Measurements from ENCODE around the gene CBLC.

Gene CBLC

DNA sequence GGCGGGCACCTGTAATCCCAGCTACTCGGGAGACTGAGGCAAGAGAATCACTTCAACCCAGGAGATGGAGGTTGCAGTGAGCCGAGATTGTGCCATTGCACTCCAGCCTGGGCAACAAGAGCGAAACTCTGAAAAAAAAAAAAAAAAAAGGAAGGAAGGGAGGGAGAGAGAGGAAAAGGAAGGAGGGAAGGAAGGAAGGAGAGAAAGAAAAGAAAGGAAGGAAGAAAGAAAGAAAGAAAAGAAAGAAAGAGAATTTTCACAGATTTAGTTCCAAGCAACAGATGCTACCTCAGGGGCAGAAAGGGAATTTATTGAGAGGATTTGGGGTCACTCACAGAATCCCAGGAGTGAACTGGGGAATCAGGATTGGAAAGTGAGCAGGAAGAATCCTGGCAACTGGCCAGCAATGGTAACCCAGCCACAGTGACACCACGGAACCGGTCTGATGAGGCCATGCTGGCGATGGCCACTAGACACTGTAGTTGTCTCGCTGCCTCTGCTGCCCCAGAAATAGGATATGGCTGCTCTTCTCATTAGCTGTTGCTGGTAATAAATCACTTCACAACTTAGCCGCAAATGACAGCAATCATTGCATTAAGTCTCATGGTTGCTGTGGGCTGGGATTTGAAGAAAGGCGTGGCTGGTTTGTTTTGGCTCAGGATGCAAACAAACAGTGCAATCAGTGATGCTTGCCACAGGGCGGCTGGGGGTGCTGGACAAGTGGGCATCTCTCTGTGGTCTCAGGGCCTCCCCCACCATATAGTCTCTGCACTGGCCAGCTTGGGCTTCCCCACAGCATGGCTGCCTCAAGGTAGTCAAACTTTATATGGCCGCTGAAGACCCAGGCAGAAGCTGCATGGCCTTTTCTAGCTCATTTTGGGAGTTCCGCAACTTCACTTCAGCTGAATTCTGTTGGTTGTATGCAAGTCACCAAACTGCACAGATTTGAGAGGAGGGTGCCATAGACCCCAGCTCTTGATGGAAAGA lies 26.0 kb downstream of the CBLC start:
- no peak for DNase-seq

DNA sequence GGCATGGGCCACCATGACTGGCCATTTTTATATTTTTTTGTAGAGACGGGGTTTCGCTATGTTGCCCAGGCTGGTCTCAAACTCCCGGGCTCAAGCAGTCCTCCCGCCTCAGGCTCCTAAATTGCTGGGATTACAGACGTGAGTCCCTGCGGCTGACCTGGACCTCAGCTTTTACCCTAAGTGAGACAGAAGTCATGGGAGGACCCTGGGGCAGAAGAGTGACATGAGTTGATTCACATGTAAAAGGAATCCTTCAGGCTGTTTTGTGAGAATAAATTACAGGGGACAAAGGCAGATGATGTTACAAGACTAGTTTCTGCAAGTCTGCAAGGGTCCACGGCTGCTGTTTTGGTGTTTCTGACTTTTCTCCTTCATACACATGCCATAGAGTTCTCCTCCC lies 28.6 kb downstream of the CBLC start:
- no peak for DNase-seq

DNA sequence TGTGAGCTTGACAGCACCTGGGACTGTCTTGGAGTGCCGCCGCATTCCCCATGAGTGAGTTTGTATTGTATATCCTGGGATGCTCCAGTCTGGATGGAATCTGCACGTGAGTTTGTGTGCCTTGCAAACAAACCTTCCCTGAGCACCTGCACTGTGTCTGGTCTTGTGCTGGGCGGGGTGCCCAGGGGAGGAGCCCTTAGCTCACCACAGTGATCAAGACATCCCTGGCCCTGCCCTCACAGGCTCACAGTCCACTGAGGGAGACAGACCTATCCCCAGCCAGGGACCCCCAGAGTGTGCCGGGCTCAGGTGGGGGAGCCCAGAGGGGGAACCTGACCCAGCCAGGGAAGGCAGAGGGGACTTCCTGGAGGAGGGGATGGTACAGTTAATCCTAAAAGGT lies 29.5 kb downstream of the CBLC start:
- DNase-seq = no peak

DNA sequence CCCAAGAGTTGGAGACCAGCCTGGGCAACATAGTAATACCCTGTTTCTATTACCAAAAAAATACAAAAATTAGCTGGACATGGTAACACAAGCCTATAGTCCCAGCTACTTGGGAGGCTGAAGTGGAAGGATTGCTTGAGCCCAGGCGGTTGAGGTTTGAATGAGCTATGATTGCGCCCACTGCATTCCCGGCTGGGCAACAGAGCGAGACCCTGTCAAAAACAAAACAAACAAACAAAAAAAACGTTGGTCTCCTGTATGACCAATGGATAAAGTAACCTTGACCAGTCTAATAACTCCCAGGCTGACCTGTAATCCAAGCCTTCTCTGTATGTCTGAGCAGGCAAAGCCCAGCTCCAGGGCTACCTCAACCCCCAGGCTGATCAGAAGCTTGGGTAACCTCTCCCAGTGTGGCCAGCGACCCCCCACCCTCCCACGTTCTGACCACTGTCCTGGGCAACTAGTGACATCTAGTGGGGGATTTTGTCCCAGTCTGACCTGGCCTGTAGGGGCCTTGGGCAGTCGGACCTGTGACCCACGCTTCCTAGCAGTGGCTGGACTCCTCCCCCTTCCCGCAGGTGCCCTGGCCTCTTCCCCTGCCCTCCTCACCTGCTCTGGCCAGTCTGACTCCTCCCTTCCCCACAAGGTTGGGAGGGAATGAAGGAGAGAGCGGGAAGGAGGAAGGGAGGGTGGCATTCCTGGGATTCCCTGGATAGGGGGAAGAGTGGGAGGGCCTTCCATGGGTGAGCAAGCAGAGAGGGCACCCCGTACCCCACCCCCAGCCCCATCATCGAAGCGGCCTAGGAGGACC lies 30.2 kb downstream of the CBLC start:
- DNase-seq = no peak

DNA sequence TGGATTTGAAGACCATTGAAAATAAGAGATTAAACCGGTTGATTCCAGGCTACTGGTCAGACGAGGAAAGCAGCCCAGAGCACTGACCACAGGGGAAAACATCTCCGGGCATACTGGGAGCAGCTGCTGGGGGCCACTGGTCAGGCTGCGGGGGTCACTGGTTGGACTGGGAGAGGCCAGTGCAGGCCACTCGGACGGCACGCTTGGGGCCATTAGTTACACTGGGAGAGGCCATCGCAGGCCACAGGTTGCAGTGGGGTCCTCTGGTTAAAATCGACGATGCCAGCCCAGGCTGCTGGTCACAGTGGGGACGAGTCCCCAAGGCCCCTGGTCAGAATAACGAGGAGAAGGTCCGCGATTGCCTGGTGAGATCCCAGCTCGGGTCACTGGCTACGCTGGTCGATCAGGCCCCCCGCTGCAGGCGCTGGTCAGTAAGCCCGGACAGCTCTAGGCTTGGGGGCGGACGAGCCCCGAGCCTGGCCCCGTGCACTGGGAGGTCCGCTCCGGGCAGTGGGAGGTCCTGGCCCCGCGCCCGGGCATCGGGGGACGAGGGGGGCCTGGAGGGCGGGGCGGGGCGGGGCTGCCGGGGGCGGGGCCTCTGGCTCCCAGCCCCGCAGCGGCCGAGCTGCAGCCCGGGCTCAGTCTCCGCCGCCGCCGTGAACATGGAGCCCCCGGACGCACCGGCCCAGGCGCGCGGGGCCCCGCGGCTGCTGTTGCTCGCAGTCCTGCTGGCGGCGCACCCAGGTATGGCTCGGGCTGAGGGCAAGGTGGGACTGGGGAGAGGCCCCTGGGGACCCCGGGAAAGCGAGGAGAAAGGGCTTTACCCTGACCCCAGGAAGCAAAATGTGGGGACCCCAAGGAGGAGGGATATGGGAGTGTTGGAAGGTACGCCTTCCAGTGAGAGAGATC lies 31.0 kb downstream of the CBLC start, which contains the start of gene BCAM:
Gene BCAM (plus strand): TSS at position 641 of the 909 bp plus-strand sequence. CDS start 22 bp downstream, at position 663.
- DNase-seq = no peak

DNA sequence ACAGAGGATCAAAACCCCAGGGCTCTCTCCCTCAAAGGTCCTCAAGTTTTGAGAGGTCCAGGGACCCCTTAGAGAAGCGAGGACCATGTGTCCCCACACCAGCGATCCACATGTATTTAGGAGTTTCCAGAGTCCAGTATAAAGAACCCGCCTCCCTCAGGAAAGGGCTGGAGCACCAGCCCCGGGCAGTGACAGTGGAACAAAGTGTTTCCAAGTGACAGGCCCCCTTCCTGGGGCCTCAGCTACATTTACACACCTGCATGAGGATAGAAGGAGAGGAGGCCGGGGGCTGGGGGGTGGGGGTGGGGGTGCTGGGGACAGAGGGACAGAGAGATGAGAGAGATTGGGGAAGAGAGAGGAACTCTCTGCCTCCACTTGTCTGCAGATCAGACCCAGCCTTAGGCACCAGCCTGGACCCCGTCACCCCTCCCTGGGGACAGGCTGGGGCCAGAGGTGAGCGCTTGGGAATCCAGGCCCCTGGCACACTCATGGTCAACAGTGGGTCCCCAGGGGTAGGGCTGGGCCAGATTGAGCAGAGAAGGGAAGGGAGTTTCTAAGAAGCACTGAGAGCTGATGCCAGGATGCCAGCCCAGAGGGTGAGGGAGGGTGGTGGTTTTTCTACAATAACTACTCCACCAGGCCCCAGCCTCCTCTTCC lies 32.0 kb downstream of the CBLC start:
- no peak for DNase-seq

DNA sequence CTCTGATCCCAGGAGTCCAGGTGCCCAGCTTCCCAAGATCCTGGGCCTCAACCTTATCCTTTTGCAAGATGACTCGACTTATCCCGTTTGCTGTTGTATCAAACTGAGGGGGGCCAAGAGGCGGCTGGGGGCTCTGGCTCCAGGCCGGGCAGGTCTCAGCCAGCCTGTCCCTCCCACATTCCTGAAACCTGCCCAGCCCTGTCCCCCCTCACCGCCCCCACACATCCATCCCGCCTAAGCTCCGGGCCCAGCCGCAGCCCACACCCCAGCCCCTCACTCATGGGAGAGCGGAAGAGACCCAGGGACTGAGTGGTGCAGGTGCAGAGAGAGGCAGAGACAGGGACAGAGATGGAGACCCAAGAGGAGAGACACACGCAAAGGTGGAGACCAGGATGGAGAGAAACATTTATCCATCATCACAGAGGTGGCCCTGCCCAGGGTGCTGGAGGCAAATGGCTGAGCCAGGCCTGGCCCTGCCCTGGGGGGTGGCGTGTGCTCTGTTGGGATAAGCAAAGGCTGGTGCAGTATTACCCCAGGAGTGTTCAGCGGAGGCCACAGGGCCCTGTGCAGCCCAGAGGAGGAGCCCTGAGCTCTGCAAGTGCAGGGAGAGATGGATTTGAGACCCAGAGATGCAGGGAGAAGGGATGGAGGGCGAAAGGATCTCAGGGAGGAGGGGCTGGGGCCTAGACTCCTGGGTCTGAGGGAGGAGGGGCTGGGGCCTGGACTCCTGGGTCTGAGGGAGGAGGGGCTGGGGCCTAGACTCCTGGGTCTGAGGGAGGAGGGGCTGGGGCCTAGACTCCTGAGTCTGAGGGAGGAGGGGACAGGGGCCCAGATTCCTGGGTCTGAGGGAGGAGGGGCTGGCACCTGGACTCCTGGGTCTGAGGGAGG lies 32.8 kb downstream of the CBLC start:
- DNase-seq = no peak

DNA sequence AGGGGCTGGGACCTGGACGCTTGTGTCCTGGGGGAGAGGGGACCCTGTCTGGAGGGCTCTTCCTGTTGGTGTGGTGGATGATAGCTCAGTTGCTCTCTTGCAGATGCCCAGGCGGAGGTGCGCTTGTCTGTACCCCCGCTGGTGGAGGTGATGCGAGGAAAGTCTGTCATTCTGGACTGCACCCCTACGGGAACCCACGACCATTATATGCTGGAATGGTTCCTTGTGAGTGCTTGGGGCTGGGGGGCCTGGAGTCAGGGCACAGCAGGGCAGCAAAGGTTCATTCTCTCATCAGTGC lies 33.4 kb downstream of the CBLC start:
- no peak for DNase-seq

DNA sequence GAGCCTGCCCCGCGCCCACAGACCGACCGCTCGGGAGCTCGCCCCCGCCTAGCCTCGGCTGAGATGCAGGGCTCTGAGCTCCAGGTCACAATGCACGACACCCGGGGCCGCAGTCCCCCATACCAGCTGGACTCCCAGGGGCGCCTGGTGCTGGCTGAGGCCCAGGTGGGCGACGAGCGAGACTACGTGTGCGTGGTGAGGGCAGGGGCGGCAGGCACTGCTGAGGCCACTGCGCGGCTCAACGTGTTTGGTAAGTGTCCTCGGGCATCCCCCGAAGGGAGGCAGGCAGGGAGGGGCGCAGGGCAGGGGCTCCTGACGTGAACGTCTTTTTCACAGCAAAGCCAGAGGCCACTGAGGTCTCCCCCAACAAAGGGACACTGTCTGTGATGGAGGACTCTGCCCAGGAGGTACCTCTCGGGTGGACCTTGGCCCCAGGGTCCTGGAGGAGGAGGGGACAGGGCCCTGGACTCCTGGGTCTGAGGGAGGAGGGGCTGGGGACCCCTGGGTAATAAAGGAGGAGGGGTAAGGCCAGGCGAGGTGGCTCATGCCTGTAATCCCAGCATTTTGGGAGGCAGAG lies 34.5 kb downstream of the CBLC start:
- DNase-seq = no peak

DNA sequence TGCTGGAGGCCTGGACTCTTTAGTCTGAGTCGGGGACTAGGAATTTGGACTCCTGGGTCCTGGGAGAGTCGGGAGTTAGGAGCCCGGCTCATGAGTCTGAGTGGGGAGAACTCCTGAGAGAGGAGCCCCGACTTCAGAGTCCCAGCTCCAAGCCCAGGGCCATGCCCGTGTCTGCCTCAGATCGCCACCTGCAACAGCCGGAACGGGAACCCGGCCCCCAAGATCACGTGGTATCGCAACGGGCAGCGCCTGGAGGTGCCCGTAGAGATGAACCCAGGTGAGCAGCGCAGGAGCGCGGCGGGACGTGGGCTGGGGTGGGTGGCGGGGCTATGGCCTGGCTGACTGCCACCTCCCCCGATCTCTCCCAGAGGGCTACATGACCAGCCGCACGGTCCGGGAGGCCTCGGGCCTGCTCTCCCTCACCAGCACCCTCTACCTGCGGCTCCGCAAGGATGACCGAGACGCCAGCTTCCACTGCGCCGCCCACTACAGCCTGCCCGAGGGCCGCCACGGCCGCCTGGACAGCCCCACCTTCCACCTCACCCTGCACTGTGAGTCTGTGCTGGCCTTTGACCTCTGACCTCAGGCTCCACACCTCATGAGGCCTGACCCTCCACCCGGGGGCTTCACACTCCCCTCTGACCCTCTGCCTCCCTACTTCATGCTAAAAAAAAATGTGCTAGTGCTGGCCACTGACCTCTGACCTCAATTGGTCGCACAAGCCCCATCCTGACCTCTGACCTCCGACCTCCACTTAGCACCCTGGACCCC lies 35.6 kb downstream of the CBLC start:
- no peak for DNase-seq

DNA sequence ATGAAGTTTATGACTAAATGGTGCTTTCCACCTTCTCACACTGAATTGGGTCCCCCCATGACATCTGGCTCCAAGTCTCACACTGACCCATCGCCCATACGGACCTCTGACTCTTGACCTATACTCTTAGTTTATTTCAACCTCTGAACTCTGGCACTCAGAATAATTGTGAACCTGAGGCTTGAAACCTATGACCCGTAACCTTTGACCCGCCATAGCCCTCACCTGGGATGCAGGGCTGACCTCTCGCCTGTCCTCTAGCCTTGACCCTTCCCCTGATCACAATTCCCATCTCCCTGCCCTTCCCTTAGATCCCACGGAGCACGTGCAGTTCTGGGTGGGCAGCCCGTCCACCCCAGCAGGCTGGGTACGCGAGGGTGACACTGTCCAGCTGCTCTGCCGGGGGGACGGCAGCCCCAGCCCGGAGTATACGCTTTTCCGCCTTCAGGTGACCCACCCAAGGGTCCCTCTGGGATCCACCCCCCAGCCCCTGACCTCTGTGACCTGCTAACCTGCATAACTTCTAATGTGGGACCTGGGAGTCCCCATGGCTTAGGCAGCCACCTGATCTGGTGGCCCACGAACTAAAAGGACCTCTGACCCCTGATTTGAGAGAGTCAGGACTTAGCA lies 36.3 kb downstream of the CBLC start:
- DNase-seq = no peak

DNA sequence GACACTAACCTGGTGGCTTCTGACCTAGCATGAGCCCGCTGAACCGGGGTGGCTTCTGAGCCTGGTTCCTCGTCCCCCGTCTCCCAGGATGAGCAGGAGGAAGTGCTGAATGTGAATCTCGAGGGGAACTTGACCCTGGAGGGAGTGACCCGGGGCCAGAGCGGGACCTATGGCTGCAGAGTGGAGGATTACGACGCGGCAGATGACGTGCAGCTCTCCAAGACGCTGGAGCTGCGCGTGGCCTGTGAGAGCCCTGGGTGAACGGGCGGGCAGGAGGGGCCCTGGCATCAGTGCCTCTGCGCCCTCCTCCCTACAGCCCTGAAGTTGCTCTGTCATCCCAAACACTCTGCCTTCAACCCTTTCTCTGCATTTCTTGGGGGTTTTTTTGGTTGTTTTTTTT lies 36.8 kb downstream of the CBLC start:
- DNase-seq = no peak

DNA sequence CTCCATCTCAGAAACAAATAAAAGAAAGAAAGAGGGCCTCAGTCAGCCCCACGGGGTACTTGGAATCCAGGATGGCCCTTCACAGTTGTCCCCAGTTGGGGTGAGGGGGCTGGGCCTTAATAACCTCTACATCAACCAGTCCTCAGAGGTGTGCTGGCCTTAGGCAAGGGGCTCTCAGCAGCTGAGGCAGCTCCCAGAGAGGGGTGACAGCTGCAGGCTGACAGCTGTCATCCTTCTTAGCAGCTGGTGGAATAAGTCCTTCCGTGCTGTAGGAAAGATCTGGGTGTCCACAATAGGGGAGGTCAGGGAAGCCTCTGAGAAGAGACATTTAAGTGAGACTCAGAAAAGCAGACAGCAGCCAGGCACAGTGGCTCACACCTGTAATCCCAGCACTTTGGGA lies 38.6 kb downstream of the CBLC start:
- no peak for DNase-seq

DNA sequence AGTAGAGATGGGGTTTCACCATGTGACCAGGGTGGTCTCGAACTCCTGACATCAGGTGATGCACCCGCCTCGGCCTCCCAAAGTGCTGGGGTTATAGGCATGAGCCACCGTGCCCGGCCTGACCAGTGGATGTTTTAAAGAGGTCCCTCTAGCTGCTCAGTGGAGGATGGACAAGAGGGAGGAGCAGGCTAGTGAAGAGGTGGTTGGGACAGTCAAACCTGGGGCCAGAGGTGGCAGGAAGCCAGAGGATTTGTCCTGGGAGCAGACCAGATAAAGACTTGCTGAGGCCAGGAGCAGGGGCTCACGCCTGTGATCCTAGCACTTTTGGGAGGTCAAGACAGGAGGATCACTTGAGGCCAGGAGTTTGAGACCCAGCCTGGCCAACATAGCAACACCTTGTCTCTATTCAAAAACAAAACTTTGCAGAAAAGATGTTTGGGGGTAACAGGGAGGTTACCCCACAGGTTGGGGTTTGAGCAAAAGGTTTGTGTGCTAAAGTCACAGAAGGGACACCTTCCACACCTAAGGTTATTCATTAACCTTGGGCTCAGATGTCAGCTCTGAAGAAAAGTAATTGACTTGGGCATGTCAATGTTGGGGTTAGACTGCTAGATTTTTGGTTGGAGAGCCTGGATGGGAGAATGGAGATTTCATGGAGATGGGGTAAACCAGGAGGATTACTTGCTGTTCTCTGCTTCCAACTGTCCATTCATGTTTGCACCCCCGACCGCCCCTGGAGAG lies 40.2 kb downstream of the CBLC start:
- no peak for DNase-seq

DNA sequence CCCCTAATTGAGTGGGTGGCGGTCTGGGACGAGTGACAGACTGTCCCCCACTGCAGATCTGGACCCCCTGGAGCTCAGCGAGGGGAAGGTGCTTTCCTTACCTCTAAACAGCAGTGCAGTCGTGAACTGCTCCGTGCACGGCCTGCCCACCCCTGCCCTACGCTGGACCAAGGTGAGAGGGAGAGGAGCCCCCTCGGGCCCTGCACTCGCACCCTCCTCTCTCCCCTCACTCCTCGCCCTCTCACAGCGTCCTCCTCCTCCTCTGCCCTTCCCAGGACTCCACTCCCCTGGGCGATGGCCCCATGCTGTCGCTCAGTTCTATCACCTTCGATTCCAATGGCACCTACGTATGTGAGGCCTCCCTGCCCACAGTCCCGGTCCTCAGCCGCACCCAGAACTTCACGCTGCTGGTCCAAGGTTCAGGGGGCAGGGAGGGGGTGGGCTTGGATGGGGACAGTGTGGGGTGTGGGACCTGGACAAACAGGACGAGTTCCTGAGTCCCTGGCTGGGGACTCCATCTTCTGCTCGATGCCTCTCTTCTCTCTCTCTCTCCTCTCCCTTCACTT lies 40.9 kb downstream of the CBLC start:
- no peak for DNase-seq

DNA sequence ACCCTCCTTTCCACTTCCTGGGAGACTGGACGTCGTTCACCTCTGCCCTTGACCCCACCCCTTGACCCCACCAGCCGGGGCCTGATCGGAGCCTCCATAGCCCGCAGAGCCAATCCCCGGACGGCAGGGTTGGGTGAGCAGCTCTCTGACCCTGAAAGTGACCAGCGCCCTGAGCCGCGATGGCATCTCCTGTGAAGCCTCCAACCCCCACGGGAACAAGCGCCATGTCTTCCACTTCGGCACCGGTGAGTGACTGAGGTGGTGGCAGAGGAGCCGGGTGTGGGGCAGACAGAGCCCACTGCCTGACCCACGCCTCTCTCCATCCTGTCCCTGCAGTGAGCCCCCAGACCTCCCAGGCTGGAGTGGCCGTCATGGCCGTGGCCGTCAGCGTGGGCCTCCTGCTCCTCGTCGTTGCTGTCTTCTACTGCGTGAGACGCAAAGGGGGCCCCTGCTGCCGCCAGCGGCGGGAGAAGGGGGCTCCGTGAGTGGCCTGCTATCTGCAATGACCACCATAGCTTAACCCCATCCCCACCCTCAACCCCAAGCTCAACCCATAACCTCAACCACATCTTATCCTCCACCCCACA lies 41.6 kb downstream of the CBLC start:
- DNase-seq = no peak

DNA sequence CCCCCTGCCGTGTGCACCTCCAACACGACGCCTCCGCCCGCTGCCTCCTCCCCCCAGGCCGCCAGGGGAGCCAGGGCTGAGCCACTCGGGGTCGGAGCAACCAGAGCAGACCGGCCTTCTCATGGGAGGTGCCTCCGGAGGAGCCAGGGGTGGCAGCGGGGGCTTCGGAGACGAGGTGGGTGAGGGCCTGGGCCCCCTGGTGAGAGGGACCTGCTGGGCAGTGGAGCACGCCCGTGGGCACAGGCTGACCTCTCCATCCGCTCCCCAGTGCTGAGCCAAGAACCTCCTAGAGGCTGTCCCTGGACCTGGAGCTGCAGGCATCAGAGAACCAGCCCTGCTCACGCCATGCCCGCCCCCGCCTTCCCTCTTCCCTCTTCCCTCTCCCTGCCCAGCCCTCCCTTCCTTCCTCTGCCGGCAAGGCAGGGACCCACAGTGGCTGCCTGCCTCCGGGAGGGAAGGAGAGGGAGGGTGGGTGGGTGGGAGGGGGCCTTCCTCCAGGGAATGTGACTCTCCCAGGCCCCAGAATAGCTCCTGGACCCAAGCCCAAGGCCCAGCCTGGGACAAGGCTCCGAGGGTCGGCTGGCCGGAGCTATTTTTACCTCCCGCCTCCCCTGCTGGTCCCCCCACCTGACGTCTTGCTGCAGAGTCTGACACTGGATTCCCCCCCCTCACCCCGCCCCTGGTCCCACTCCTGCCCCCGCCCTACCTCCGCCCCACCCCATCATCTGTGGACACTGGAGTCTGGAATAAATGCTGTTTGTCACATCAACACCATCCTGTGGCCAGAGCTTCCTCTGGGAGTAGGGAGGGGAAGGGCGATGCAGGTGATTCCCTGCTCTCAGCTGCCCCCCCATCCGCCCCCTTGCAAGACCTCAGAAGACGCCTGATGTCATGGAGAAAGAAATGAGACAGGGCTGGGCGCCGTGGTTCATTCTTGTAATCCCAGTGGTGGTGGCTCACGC lies 43.2 kb downstream of the CBLC start:
- DNase-seq = no peak
